Activated naive CD4-positive, alpha-beta T cell treated with anti-CD3 and anti-CD28 coated beads, Interleukin-2, amount 10 ng/mL, durations not matched to agents 7 days and 5 days (primary cell): ENCODE data around the gene CUEDC2.

Source experiments
- CTCF ChIA-PET: fragments of 350-600 bp; sonication (Branson Sonifier 250); formaldehyde crosslinking; loops from one replicate; lab custom pipeline; 2021; ENCODE audit warnings: antibody characterized with exemption; lab: Charles Lee
- DNase-seq: peaks from one replicate; pipeline ENCODE4 v3.0.0-alpha.2; 2020
- H3K27ac Mint-ChIP-seq: one replicate; pipeline ENCODE4 v1.8.0; 2021; ENCODE audit warnings: mild to moderate bottlenecking, moderate library complexity, mixed read lengths
- H3K27me3 Mint-ChIP-seq: one replicate; pipeline ENCODE4 v1.8.0; 2021; ENCODE audit warnings: mild to moderate bottlenecking, mixed read lengths
- H3K36me3 Mint-ChIP-seq: one replicate; pipeline ENCODE4 v1.8.0; 2021; ENCODE audit warnings: mixed read lengths
- H3K4me1 Mint-ChIP-seq: one replicate; pipeline ENCODE4 v1.8.0; 2021; ENCODE audit warnings: mixed read lengths
- H3K4me3 Mint-ChIP-seq: one replicate; pipeline ENCODE4 v1.8.0; 2021; ENCODE audit warnings: mild to moderate bottlenecking, moderate library complexity, mixed read lengths
- H3K9me3 Mint-ChIP-seq: one replicate; pipeline ENCODE4 v1.8.0; 2021; ENCODE audit warnings: mixed read lengths

The CUEDC2 gene

DNA sequence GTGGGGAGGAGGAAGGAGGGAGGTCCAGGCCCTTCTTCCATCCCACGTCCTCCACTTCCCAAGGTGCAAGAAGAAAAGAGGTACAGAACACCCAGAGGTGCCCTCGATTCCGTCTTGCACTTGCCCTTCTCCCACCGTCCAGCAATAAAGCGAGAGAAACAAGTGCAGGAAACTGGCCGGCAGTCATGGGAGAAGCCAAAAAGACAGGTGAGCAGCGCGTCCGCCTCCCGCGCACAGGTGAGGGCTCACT is 17.7 kb upstream of the CUEDC2 start:
- no peaks in the 10 kb centered on the region for H3K27me3 Mint-ChIP-seq
- DNase-seq = no peak
- H3K27ac Mint-ChIP-seq = peak overlapping the region; percentile 97

DNA sequence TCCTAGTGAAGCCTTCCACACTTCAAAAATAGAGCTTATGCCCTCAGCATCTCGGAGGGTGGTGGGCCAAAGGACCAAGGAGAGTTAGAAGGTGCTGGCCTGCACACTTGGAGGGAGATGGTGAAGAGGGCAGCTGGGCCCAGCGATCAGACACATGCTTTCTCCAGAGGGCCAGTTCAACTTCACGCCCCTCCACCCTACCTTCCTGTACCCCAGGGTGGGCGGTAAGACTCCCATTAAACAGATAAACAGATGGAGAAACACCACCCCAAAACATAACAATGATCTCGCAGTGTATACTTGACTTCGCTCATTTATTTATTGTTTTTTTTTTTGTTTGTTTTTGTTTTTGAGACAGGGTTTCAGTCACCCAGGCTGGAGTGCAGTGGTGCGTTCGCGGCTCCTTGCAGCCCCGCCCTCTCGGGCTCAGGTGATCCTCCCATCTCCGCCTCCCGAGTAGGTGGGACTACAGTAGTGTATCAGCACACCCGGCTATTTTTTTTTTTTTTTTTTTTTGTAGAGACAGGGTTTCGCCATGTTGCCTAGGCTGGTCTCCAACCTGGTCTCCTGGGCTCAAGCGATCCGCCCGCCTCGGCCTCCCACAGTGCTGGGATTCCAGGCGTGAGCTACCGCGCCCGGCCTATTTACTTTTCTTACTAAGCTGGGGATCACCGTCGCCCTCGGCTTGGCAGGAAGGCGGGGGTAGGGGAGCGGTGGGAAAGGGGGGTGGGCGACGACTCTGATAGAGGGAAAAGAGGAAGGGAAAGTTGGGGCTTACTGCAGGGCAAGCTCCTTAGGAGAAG is 17.1 kb upstream of the CUEDC2 start:
- Mint-ChIP-seq H3K36me3 (peaks cover 17% of the 10 kb centered on the region), H3K9me3 (no peaks in the 10 kb centered on the region), H3K27ac (peak overlapping the region; percentile 97), H3K4me1 (peaks cover 40% of the 10 kb centered on the region), H3K4me3 (peak overlapping the region; percentile 95), H3K27me3 (no peaks in the 10 kb centered on the region)
- DNase-seq = peak; percentile 93
- CTCF ChIA-PET = interaction anchor here (0.7 to 2.2 kb wide), 5 partner anchors 9 to 310 kb away, joined by 3 to 9 read pairs (median 3); no protein-coding TSS in a partner anchor

More for the DNA sequence above, 17.7 kb upstream of the CUEDC2 start:
- peaks cover 17% of the 10 kb centered on the region for H3K36me3 Mint-ChIP-seq
- peak overlapping the region; percentile 95 for H3K4me3 Mint-ChIP-seq
- CTCF ChIA-PET = interaction anchor here (0.6 to 2.2 kb wide), 5 partner anchors 9 to 311 kb away, joined by 3 to 9 read pairs (median 3); no protein-coding TSS in a partner anchor
- H3K9me3 Mint-ChIP-seq = no peaks in the 10 kb centered on the region
- H3K4me1 Mint-ChIP-seq = peaks cover 38% of the 10 kb centered on the region

DNA sequence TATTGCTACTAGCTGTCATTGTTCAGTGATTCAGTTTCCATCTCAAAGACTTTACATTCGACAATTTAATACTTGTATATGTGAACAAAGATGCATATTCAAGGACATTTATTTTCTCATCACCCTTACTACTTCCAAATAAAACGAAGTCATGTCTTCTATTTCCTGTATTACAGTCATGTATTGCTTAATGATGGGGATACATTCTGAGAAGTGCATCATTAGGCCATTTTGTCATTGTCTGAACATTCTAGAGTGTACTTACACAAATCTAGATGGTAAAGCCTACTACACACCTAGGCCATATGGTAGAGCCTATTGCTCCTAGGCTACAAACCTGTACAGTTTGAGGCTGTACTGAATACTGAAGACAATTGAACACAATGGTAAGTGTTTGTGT is 12.5 kb upstream of the CUEDC2 start:
- H3K4me3 Mint-ChIP-seq = no peak overlapping the region
- CTCF ChIA-PET = no interaction called here
- H3K4me1 Mint-ChIP-seq = peaks cover 23% of the 10 kb centered on the region
- no peaks in the 10 kb centered on the region for H3K9me3 Mint-ChIP-seq
- H3K27ac Mint-ChIP-seq = no peak overlapping the region
- H3K27me3 Mint-ChIP-seq = no peaks in the 10 kb centered on the region
- H3K36me3 Mint-ChIP-seq = peaks cover 2% of the 10 kb centered on the region
- no peak for DNase-seq

DNA sequence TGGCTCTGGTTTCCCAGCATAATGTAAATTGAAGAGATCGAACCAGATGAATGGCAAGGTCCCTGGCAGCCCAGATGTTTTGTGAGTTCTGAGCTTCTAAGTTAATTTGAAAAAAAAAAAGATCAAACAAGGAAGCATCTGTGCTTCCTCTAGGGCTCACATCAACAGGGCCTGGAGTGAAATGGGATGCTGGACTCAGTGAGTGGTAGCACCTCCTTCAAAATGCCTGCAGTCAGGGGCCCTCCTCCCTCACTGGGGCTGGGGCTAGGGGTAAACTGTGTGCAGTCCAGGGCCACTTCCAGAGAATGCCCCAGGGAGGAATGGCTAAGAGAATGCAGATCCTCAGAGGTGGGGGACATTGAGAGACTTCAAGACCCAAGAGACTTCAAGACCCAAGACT is 6.0 kb upstream of the CUEDC2 start:
- no peaks in the 10 kb centered on the region for H3K9me3 Mint-ChIP-seq
- H3K36me3 Mint-ChIP-seq = peaks cover 21% of the 10 kb centered on the region
- H3K27ac Mint-ChIP-seq = no peak overlapping the region
- DNase-seq = no peak
- H3K27me3 Mint-ChIP-seq = no peaks in the 10 kb centered on the region
- peak overlapping the region; percentile 79 for H3K4me3 Mint-ChIP-seq
- H3K4me1 Mint-ChIP-seq = peaks cover 52% of the 10 kb centered on the region
- CTCF ChIA-PET = no interaction called here

DNA sequence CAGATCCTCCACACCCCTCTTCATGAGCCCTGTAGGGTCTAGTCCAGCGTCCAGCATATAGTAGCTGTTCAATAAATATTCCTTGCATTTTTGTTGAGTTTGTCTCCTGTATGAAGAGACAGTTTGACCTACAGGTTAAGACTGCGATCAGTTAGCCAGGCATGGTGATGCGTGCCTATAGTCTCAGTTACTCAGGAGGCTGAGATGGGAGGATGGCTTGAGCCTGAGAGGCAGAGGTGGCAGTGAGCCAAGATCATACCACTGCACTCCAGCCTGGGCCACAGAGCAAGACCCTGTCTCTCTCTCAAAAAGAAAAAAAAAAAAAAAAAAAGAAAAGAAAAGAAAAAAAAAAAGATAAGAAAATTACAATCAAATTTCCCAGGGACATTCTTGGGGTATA is 5.1 kb upstream of the CUEDC2 start:
- Mint-ChIP-seq H3K4me1 (peaks cover 61% of the 10 kb centered on the region), H3K27me3 (peaks cover 4% of the 10 kb centered on the region), H3K36me3 (peaks cover 21% of the 10 kb centered on the region), H3K4me3 (peak overlapping the region; percentile 79), H3K9me3 (no peaks in the 10 kb centered on the region), H3K27ac (peak overlapping the region; percentile 77)
- no peak for DNase-seq
- CTCF ChIA-PET = interaction anchor here (1.6 to 2.7 kb wide), 2 partner anchors 146 to 208 kb away, joined by 4 to 7 read pairs; no protein-coding TSS in a partner anchor

DNA sequence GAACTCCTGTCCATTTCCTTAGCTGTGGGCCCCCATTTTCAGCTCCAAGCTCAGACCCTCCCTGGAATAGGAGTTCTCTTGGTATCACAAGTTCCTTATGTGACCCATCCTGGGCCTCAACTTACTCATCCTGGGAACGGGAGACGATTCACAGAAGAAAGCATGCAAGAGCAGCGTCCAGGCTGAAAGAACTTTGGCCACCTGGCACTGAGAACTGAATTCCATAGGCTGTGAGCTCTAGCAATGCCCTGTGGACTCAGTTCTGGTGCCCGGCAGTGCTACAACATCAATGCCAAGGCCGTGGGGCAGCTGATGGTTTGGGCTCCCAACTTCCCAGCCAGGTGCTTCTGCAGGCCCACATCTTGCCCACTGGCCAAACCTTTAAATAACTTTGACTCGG is 3.9 kb upstream of the CUEDC2 start:
- no peak for DNase-seq
- Mint-ChIP-seq H3K4me3 (peak overlapping the region; percentile 79), H3K9me3 (no peaks in the 10 kb centered on the region), H3K4me1 (peaks cover 64% of the 10 kb centered on the region), H3K27me3 (peaks cover 4% of the 10 kb centered on the region), H3K27ac (peak overlapping the region; percentile 93), H3K36me3 (peaks cover 25% of the 10 kb centered on the region)
- CTCF ChIA-PET = interaction anchor here (0.9 to 2.9 kb wide), 6 partner anchors 15 to 207 kb away, joined by 3 to 10 read pairs (median 4); no protein-coding TSS in a partner anchor

DNA sequence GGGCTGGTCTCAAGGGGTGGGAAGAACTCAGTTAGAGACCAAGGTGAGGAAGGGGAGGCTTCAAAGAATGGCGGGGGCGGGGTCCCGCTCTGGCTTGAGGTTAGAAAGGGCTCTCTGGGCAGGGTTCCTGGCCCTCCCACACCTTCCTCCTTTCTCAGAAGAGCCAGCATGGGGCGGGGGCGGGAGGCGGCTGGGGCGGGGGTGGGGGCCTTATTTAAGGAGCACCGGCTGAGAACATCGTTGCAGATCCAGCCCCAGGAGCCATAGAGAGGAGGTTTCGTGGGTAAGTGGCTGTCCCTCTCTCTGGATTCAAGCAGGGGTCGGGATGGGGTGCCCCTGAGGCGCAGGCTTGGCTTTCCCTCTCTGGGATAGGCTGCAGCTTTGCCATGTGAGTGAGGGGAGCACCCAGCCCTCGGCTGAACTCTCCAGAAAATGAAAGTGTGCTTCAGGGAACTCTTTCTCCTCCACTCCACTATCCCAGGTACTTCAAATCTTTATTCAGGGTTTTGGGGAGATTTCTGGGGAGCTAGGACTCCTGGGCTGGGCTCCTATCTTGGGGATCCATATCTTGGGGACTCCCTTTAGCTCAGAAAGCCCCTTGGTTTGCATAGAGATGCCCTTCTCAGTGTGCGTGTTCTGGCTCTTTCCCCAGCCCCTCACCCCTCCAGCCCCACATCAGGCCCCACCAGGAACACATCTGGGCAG is 3.3 kb upstream of the CUEDC2 start:
- peak; percentile 81 for DNase-seq
- Mint-ChIP-seq H3K4me3 (peak overlapping the region; percentile 79), H3K27me3 (peaks cover 4% of the 10 kb centered on the region), H3K36me3 (peaks cover 25% of the 10 kb centered on the region), H3K9me3 (no peaks in the 10 kb centered on the region), H3K27ac (peak overlapping the region; percentile 93), H3K4me1 (peaks cover 66% of the 10 kb centered on the region)
- CTCF ChIA-PET = interaction anchor here (0.9 to 2.9 kb wide), 9 partner anchors 13 to 206 kb away, joined by 3 to 10 read pairs (median 5); no protein-coding TSS in a partner anchor

DNA sequence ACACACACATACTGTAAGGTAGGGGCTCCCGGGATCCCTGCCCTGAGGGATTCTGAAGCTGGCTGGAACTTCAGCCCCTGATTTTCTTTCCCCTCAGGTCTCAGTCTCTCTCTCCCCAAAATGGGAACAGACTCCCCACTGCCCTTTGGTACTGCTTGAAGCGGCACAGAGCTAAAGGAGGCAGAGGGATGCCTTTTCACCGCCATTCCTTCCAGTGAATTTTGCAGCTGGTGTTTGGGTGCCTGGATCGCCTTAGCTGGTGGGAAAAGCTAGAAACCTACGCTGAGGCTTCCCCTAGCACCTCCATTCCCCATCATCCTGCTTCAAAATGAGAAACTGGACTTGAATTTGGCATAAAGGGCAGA is 2.7 kb upstream of the CUEDC2 start:
- Mint-ChIP-seq H3K27me3 (peaks cover 4% of the 10 kb centered on the region), H3K9me3 (no peaks in the 10 kb centered on the region), H3K27ac (peak overlapping the region; percentile 93), H3K4me3 (peak overlapping the region; percentile 79), H3K36me3 (peaks cover 28% of the 10 kb centered on the region), H3K4me1 (peaks cover 69% of the 10 kb centered on the region)
- DNase-seq = no peak
- CTCF ChIA-PET = interaction anchor here (0.7 to 2.9 kb wide), 7 partner anchors 12 to 204 kb away, joined by 3 to 10 read pairs (median 5); no protein-coding TSS in a partner anchor

DNA sequence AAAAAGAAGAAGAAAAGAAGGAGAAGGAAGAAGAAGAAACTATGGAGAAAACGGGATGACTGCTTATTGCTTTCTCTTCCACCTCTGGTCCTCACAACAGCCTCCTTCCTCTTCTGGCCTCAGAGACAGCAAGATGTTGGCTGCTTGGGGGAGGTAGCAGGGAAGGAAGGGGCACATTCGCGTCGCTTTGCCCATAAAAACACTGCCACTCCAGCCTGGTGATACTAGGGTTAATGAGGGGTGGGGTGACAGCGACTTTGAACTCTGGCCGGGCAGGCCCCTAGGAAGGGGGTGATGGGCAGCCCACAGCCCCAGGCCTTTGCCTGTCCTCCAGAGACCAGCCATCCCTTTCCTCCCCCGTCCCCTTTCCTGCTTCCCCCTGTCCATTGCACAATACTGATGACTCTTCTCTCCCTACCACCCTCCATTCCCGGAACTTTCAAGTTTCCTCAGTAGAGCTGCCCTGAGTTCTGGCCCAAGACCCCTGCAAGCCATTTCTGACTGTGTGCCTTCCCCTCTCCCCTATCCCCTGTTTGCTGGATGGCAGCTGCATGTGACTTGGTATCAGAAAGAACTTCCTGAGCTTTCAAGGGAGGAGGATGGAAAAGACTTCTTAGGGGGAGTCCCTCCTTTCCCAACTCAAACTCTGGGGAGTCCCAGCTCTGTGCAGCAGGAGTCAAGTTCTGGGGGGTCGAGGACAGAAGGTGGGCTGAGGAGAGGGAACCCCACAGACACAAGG is 2.2 kb upstream of the CUEDC2 start:
- CTCF ChIA-PET = interaction anchor here (0.7 to 2.9 kb wide), 6 partner anchors 12 to 203 kb away, joined by 3 to 10 read pairs (median 5); no protein-coding TSS in a partner anchor
- peaks cover 69% of the 10 kb centered on the region for H3K4me1 Mint-ChIP-seq

DNA sequence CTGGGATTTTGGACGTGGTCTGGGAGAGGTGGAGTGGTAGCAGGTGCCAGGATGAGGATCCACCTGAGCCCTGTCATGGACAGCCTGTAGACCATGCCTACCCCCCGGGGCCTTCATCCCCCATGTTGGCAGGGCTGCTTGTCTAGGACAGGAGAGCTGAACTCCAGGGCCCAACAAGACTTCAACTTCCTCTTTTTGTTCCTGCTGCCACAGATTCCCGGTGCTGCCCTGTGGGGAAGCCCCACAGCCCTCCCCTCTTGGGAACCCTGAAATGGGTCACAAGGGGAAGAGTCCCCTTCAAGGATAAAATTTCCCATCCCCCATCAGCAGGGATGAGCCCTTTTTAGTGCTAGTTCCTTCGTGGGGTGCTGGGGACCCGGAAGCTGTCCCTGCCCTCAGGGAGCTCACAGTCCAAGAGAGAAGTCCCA is 1.3 kb upstream of the CUEDC2 start:
- CTCF ChIA-PET = interaction anchor here (0.6 to 2.3 kb wide), 5 partner anchors 18 to 203 kb away, joined by 3 to 8 read pairs (median 3); partner anchors contain the start of gene C10orf95
- H3K4me3 Mint-ChIP-seq = peak overlapping the region; percentile 92
- H3K27me3 Mint-ChIP-seq = peaks cover 4% of the 10 kb centered on the region
- peaks cover 28% of the 10 kb centered on the region for H3K36me3 Mint-ChIP-seq
- H3K9me3 Mint-ChIP-seq = no peaks in the 10 kb centered on the region
- DNase-seq = no peak
- H3K27ac Mint-ChIP-seq = peak overlapping the region; percentile 93
- H3K4me1 Mint-ChIP-seq = peaks cover 69% of the 10 kb centered on the region

More for the DNA sequence above, 2.2 kb upstream of the CUEDC2 start:
- Mint-ChIP-seq H3K27ac (peak overlapping the region; percentile 93), H3K36me3 (peaks cover 28% of the 10 kb centered on the region), H3K4me3 (peak overlapping the region; percentile 79), H3K9me3 (no peaks in the 10 kb centered on the region), H3K27me3 (peaks cover 4% of the 10 kb centered on the region)
- no peak for DNase-seq

DNA sequence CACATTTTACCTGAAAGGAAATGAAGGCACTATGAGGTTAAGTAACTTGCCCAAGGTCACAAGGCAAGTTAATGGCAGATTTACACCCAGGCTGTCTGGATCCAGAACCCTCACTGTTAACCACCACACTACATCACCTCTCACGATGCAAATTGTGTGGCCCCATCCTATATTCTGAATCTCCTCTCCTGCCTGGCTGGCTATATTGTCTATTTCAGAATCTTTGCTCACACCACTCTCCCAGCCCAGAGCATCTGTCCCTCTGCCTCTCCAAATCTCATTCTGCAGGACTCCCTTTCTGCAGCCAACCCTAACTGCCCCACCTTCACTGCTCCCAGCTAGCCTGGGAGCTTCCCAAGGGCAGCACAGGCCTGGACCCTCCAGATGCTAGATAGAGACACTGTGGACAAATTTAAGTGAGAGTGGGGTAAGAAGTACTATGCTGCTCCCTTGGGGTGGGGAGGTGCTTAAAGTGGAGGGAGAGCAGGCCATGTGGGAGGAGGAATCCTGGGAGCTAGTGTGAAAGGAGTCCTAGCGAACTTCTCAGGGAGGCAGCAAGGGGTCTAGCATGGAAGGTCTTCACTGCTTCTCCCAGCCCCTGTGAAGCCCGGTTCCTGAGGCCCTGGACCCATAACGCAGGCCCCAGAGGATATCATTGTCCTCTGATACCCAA is 786 bp downstream of the CUEDC2 start:
- Mint-ChIP-seq H3K9me3 (no peaks in the 10 kb centered on the region), H3K4me3 (peak overlapping the region; percentile 92), H3K36me3 (peaks cover 13% of the 10 kb centered on the region), H3K27ac (peak overlapping the region; percentile 93), H3K27me3 (peaks cover 4% of the 10 kb centered on the region), H3K4me1 (peaks cover 50% of the 10 kb centered on the region)
- CTCF ChIA-PET = interaction anchor here (0.9 to 2.3 kb wide), 6 partner anchors 9 to 47 kb away, joined by 3 to 20 read pairs (median 5); partner anchors contain the start of genes C10orf95 and NFKB2
- DNase-seq = no peak

DNA sequence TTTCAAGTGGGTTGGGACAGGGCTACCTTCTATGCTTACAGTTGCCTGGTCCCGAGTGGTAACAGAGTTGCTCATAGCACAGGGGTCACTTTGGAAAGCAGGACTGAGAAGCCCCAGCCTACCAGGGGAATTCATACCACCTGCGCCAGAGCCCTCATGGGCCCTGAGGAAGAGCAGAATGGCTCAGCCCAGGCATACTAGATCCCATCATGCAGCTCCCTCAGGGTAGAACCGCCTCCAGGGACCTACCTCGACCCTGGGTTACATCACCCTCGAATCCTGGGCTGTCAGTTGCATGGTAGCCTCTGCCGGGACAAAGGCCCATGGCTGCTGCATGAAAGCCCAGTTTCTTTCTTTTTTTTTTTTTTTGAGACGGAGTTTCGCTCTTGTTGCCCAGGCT is 2.9 kb downstream of the CUEDC2 start:
- H3K36me3 Mint-ChIP-seq = peaks cover 11% of the 10 kb centered on the region
- no peak overlapping the region for H3K4me3 Mint-ChIP-seq
- H3K9me3 Mint-ChIP-seq = no peaks in the 10 kb centered on the region
- DNase-seq = no peak
- peaks cover 4% of the 10 kb centered on the region for H3K27me3 Mint-ChIP-seq
- CTCF ChIA-PET = no interaction called here
- no peak overlapping the region for H3K27ac Mint-ChIP-seq
- peaks cover 36% of the 10 kb centered on the region for H3K4me1 Mint-ChIP-seq

DNA sequence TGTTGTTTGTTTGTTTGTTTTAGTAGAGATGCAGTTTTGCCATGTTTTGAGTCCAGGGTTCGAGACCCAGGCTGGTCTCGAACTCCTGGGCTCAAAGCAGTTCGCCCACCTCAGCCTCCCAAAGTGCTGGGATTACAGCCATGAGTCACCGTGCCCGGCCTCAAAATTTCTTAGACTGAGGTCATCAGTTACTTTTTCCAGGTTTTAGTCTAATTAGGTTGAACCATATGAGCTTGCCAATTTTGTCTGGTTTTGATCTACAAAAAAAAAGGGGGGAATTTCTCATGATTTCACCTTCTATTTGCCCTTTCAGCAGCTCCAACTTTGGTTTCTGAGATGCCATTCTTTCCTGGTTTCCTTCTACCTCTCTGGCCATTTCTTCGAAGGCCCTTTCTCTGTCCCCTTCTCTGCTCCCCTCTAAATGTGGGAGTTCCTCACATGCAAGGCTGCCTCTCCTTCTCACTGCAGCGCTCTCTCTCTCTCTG is 5.5 kb downstream of the CUEDC2 start:
- Mint-ChIP-seq H3K4me1 (peaks cover 30% of the 10 kb centered on the region), H3K27ac (no peak overlapping the region), H3K36me3 (peaks cover 25% of the 10 kb centered on the region), H3K4me3 (no peak overlapping the region), H3K9me3 (no peaks in the 10 kb centered on the region), H3K27me3 (no peaks in the 10 kb centered on the region)
- CTCF ChIA-PET = no interaction called here
- DNase-seq = no peak
